HCT116 (cell line): ENCODE measurements around the gene CXCR5.

Experiments used
- CEBPB ChIP-seq: IDR thresholded peaks from 2 replicates; pipeline ENCODE4 v1.6.1; 2012; ENCODE audit warnings: low read depth
- EGR1 ChIP-seq: IDR thresholded peaks from 2 replicates; pipeline ENCODE4 v1.6.1; 2012; ENCODE audit warnings: low read depth
- EZH2 ChIP-seq: fragments of 200-600 bp; sonication (generic); IDR thresholded peaks from 2 replicates; pipeline ENCODE4 v1.6.1; 2017; ENCODE audit warnings: antibody characterized with exemption, mixed run types
- EZH2phosphoT487 ChIP-seq: fragments of 200-600 bp; IDR thresholded peaks from 2 replicates; pipeline ENCODE4 v1.6.1; 2018; ENCODE audit warnings: antibody characterized with exemption, borderline replicate concordance
- FOSL1 ChIP-seq: IDR thresholded peaks from 2 replicates; pipeline ENCODE4 v1.6.1; 2012; ENCODE audit warnings: low read depth
- MAX ChIP-seq: IDR thresholded peaks from 2 replicates; pipeline ENCODE4 v1.6.1; 2012
- POLR2A ChIP-seq: IDR thresholded peaks from 2 replicates; pipeline ENCODE4 v1.7.0; 2011; ENCODE audit warnings: borderline replicate concordance; ENCODE audit not compliant: insufficient read depth, insufficient read length; ENCODE audit errors: extremely low read depth
- POLR2AphosphoS5 ChIP-seq: IDR thresholded peaks from 2 replicates; pipeline ENCODE4 v1.6.1; 2011; ENCODE audit warnings: mild to moderate bottlenecking, low read depth, low read length, moderate library complexity
- REST ChIP-seq: IDR thresholded peaks from 2 replicates; pipeline ENCODE4 v1.6.1; 2012; ENCODE audit warnings: low read depth
- SIN3A ChIP-seq: IDR thresholded peaks from 2 replicates; pipeline ENCODE4 v1.6.1; 2012; ENCODE audit warnings: low read depth
- TCF7L2 ChIP-seq: IDR thresholded peaks from 2 replicates; pipeline ENCODE4 v1.7.0; 2011; ENCODE audit warnings: borderline replicate concordance, inconsistent platforms; ENCODE audit not compliant: insufficient read depth, insufficient read length; ENCODE audit errors: extremely low read depth
- YY1 ChIP-seq: IDR thresholded peaks from 2 replicates; pipeline ENCODE4 v1.6.1; 2011; ENCODE audit warnings: low read length, low read depth, moderate library complexity, mild to moderate bottlenecking; ENCODE audit not compliant: insufficient replicate concordance; ENCODE audit errors: extremely low read depth
- TF ChIP-seq, protein P1 (sequence below), 3 experiments: fragments of 200-600 bp in 1 of 3; sonication (generic) in 1 of 3; IDR thresholded peaks in 2 of 3; conservative IDR thresholded peaks in 1 of 3; 2 replicates each; pipeline ENCODE4 v1.5.1; 2012 to 2017; ENCODE audit warnings: low read depth in 2 of 3, low read length in 2 of 3, antibody characterized with exemption in 1 of 3, borderline replicate concordance in 1 of 3, control low read depth in 1 of 3, mild to moderate bottlenecking in 1 of 3, mixed read lengths in 1 of 3, mixed run types in 1 of 3, moderate library complexity in 1 of 3; ENCODE audit not compliant: insufficient read depth in 1 of 3

DNA sequence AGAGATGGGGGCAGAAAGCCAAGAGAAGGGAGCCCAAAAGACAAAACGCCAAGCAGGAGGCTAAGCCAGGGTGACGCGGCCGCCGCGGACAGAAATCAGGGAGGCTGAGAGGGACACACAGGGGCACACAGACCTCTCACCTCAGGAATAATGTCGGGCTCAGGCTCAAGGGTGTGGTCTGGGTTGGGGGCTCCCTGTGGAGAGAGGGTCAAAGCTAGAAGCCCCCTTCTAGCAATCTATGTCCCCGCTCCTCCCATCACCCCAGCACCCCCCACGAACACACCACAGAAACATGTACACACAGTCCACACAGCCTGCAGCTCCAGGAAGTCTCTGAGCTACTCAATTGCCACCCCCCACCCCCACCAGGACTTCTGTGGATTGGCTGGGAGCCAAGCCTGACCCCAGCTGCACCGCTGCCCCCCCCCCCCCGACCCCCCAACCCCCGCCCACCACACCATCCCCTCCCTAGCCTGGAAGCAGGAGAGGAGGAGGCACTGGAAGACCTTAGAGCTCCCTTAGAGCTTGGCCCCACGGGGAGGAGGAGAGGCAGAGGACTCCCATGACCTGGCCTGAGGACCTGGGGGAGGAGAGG is 35.1 kb downstream of the CXCR5 start:
- TF ChIP-seq YY1 (no peak), SIN3A (no peak), POLR2AphosphoS5 (no peak; the same call in 1 of the 2 replicates), EGR1 (no peak), EZH2 (no peak), CEBPB (no peak), POLR2A (no peak), MAX (no peak), REST (no peak), FOSL1 (no peak), EZH2phosphoT487 (no peak), TCF7L2 (no peak)
- TF ChIP-seq, protein P1, sequence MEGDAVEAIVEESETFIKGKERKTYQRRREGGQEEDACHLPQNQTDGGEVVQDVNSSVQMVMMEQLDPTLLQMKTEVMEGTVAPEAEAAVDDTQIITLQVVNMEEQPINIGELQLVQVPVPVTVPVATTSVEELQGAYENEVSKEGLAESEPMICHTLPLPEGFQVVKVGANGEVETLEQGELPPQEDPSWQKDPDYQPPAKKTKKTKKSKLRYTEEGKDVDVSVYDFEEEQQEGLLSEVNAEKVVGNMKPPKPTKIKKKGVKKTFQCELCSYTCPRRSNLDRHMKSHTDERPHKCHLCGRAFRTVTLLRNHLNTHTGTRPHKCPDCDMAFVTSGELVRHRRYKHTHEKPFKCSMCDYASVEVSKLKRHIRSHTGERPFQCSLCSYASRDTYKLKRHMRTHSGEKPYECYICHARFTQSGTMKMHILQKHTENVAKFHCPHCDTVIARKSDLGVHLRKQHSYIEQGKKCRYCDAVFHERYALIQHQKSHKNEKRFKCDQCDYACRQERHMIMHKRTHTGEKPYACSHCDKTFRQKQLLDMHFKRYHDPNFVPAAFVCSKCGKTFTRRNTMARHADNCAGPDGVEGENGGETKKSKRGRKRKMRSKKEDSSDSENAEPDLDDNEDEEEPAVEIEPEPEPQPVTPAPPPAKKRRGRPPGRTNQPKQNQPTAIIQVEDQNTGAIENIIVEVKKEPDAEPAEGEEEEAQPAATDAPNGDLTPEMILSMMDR (IDR thresholded peaks at IDR 0.05 in 2 of 3, conservative IDR thresholded peaks at IDR 0.05 in 1 of 3; ENCODE audit: borderline replicate concordance in 1 of 3, insufficient read depth in 1 of 3, low read depth in 2 of 3, low read length in 2 of 3), result no peak
